Measurements from ENCODE around the gene NPHS2.

NPHS2 gene

GRCh38 chr1:179575497-179576314 is at the start of gene NPHS2:
NPHS2 (minus strand) TSS chr1:179575948; CDS start chr1:179575864, 84 bp downstream.
- no peak for DNase-seq (ENCODE audit: low read depth in 2 of 2)

- DNase-seq (ENCODE audit: low read depth in 2 of 2): no peak
Measured at GRCh38 chr1:179612361-179612760, 36.6 kb upstream of the NPHS2 start.

- DNase-seq (ENCODE audit: low read depth in 2 of 2): no peak
Measured at GRCh38 chr1:179601093-179601492, 25.3 kb upstream of the NPHS2 start.

- no peak for DNase-seq (ENCODE audit: low read depth in 2 of 2)
Measured at GRCh38 chr1:179599623-179600249, 24.0 kb upstream of the NPHS2 start.

- no peak for DNase-seq (ENCODE audit: low read depth in 2 of 2)
Measured at GRCh38 chr1:179598631-179599030, 22.9 kb upstream of the NPHS2 start.

GRCh38 chr1:179591592-179592580 is 16.1 kb upstream of the NPHS2 start, which contains the start of gene TDRD5:
TDRD5 (plus strand) TSS chr1:179591832; CDS start chr1:179592616, 784 bp downstream.
- DNase-seq (ENCODE audit: low read depth in 2 of 2): no peak

GRCh38 chr1:179591253-179591591 is 15.5 kb upstream of the NPHS2 start:
- DNase-seq (ENCODE audit: low read depth in 2 of 2): no peak

GRCh38 chr1:179590671-179591070 is 14.9 kb upstream of the NPHS2 start:
- DNase-seq (ENCODE audit: low read depth in 2 of 2): no peak

GRCh38 chr1:179589509-179589908 is 13.8 kb upstream of the NPHS2 start:
- DNase-seq (ENCODE audit: low read depth in 2 of 2): no peak

- no peak for DNase-seq (ENCODE audit: low read depth in 2 of 2)
Measured at GRCh38 chr1:179588425-179589024, 12.8 kb upstream of the NPHS2 start.

- no peak for DNase-seq (ENCODE audit: low read depth in 2 of 2)
Measured at GRCh38 chr1:179587336-179587735, 11.6 kb upstream of the NPHS2 start.

- DNase-seq (ENCODE audit: low read depth in 2 of 2): no peak
Measured at GRCh38 chr1:179586107-179586823, 10.5 kb upstream of the NPHS2 start.

GRCh38 chr1:179583771-179584320 is 8.1 kb upstream of the NPHS2 start:
- DNase-seq (ENCODE audit: low read depth in 2 of 2): no peak

GRCh38 chr1:179576509-179576908 is 761 bp upstream of the NPHS2 start:
- DNase-seq (ENCODE audit: low read depth in 2 of 2): no peak

GRCh38 chr1:179558078-179558477 is 17.7 kb downstream of the NPHS2 start:
- no peak for DNase-seq (ENCODE audit: low read depth in 2 of 2)

- DNase-seq (ENCODE audit: low read depth in 2 of 2): no peak
Measured at GRCh38 chr1:179554427-179554826, 21.3 kb downstream of the NPHS2 start.

GRCh38 chr1:179550746-179551682 is 24.7 kb downstream of the NPHS2 start:
- no peak for DNase-seq (ENCODE audit: low read depth in 2 of 2)

- DNase-seq (ENCODE audit: low read depth in 2 of 2): no peak
Measured at GRCh38 chr1:179549368-179549700, 26.4 kb downstream of the NPHS2 start.

- no peak for DNase-seq (ENCODE audit: low read depth in 2 of 2)
Measured at GRCh38 chr1:179548666-179549367, 26.9 kb downstream of the NPHS2 start.
